ENCODE results near the gene BIN1.
A peak's percentile ranks its signal among the peaks of the same experiment; 100 is the strongest.

The BIN1 gene

DNA sequence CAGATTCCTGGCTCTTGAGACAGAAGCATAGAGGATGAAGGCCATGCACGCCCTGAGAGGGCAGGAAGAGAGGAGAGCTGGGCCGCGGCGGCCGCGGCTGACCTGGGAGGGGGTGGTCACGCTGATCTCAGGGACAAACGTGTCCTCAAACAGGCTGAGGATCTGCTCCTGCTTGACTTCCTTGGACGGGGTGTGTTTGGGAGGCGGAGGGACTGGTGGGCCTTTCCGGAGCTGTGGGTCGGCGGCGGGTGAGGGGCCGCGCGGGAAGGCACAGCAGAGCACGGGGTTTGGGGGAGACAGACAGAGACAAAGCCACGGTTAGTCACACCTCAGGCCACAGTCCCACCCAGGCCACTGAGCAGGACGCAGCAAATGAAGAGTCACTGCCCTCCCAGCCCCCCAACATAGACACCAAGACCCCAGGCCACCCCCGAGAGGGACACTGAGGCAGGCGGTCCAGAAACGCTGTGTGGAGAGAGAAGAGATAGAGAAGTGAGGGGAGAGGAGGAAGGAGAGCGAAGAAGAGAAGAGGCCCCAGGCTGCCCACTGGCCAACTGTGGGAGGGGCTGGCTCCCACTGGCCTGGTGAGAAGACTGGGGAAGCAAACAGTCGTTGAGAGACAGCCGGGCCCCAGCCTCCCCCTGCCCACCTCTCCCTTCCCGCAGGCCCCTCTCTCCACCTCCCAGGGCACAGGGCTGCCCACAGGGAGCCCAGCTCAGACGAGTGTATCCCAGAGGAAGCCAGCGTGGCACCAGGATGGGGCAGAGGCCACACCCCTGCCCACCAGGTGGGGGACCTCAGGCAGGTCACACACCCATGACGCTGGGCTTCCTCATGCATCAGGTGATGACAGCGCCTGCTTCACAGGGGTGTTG lies 49.3 kb downstream of the BIN1 start:
- no peak for DNase-seq

DNA sequence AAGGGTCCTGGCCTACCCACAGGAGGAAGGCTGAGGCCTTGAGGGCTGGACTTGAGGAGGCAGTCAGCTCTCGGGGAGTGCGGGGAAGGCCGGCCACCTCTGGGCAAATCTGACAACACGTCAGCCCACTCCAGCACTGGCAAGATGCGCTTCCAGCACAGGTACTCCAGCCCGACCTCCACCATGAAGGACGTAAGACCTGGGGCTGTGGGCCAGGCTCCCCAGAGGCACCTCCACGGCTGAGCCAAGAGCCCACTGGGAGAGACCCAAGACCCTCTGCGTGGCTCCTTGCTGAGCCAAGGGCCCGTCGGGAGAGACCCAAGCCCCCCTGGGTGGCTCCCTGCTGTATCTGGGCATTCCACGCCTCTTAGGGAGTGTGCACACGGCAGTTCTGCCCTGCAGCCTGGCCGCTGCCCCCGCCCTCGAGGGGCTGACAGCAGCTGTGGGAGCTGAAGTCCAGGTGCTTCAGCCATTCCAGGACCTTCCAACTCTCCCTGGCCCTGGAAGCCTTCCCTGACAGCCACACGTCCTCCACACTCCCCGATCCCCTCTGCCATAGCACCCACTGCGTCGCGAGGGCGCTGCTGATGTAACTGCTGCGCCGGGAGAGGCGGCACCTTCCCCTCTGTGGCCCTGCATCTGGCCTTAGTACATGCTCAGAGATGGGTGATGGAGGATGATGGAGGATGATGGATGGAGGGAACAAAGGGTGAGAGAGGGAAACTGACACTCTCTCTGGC lies 50.2 kb downstream of the BIN1 start:
- DNase-seq: no peak

- no peak for DNase-seq
These were observed 50.9 kb downstream of the BIN1 start for GRCh38 chr2:127056086-127056485.

GRCh38 chr2:127055786-127056076 lies 51.2 kb downstream of the BIN1 start:
- no peak for DNase-seq

GRCh38 chr2:127054996-127055785 lies 51.8 kb downstream of the BIN1 start:
- no peak for DNase-seq

DNA sequence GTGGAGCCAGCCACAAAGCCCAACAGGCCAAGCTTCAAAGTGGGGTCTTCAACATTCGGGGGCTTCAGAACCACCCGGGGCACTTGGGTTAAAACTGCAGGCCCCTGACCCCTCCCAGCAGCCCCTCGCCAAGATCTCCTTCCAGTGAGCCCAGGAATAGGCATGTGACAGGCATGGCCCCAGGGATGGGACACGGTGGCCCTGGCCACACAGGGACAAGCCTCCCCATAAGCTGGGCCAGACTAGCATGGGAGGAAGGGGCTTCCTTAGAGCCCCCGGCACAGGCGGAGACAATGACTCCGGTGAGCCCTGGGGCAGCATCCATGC lies 52.4 kb downstream of the BIN1 start:
- DNase-seq: no peak

DNA sequence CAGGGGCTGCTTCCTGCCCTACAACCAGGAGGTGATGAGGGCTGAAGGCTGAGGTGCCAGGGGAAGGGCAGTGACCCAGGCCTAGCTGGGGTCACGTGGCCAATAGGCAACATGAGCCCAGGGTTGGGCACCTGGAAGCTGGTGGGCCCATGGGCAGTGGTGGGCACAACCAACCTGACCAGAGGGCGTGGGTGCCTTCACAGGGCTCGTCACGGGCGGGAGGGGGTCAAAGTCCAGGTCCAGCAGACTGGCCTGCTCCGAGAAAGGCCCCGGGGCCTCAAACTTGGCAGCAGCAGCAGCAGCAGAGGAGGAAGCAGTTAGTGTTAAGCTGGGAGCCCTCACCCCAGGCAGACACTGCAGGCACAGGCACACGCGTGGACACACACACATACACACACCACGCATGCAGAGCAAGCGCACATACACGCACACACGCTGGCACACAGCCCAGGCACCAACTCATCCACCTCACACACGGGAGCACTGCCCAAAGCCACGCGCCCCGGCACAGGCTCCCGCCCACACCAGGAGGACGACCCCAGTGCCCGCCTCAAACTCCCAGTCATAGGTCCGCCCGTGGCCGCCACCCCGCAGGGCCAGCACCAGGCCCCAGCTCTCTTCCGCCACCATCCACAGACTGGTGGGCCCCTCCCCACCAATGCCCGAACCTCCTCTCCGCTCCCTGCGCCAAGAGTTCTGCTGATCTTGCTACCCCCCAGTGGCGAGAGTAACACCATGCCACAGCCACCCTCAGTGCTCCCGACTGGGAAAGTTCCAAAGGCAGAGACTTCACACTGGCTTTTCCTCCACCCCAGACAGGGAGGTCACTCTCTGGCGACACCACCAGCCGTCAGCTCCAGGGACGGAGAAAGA lies 53.0 kb downstream of the BIN1 start:
- DNase-seq: no peak

DNA sequence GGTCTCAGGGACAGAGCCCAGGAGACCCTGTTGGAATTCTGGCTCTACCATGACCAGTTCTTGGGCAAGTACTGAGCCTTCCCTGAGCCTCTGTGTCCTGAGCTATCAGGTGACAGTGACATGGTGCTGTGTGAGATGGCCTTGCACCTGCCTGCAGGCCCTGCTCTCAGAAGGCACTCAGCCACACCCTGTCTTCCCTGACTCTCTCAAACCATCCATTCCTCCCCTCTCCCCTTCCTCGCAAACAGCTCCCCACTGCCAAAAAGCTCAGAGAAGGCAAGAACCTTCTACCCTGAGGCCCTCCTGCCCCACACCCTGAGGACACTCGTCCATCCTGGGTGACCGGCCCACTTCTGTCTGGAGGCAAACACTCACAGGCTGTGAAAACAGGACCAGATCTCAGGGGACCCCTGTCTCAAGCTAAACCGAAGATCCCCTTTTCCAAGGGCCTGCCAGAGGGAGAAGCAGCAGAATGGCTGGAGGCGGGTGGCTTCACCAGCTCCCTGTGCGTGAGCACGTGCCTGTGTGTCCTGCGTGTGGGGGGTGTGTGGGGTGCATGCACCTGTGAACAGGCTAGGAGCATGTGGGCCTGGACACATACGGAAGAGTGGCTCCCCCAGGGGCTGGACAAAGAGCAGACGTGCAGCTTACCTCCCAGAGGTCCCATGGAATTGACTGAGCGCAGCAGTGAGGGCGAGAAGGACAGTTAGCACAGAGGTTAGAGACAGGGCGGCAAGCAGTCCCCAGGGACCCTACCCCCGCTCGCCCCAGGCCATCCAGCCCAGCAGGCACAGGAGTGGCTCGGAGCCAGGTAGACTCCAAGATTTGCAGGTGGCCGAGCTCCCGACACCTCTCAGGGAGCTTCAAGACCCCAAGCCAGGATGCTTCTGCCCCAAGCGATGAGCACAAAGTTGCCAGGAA lies 53.9 kb downstream of the BIN1 start:
- DNase-seq: no peak

GRCh38 chr2:127052057-127052770 lies 54.7 kb downstream of the BIN1 start:
- no peak for DNase-seq

DNA sequence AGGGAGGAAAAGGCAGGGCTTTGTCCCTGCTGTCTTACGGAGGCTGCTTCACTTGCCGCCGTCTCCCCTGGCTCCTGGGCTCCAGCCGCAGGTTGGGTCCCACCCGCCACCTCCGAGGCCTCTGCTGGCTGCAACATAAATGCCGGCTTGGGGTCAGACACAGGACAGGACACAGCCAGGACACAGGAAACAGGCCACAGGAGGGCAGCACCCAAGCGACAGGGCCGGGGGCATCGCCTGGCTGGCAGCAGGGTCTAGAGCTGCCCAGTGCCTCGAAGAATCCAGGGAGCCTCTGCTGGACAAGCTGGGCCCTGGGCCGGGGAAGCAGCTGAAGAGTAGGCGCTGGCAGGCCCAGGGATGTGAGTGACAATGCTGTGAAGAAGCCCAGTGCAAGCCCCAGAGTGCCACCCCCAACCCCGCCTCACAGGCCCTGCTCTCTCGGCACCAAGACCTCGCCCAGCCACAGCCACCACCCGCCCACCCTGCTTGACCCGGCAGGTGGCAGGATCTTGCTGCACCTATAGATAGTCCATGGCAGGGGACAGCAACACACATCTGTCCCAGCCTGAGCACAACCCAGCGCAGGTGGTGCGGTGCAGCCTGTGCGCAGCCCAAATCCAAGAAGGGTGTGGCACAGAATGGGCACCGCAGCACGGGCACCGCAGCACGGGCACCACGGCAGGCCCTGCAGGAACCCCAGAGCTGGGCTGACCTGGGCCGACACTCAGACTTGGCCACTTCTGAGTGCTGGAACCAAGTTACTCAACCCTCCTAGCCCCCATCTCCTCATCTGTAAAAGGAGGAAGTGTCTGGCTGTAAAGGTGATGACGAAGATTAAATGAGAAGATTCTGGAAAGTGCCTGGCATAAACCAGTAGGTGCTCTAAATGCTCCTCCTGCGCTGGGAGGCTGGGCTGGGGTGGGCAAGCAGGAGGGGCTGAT lies 55.6 kb downstream of the BIN1 start:
- no peak for DNase-seq

- DNase-seq: no peak
These were observed 56.2 kb downstream of the BIN1 start for GRCh38 chr2:127050803-127051115.

DNA sequence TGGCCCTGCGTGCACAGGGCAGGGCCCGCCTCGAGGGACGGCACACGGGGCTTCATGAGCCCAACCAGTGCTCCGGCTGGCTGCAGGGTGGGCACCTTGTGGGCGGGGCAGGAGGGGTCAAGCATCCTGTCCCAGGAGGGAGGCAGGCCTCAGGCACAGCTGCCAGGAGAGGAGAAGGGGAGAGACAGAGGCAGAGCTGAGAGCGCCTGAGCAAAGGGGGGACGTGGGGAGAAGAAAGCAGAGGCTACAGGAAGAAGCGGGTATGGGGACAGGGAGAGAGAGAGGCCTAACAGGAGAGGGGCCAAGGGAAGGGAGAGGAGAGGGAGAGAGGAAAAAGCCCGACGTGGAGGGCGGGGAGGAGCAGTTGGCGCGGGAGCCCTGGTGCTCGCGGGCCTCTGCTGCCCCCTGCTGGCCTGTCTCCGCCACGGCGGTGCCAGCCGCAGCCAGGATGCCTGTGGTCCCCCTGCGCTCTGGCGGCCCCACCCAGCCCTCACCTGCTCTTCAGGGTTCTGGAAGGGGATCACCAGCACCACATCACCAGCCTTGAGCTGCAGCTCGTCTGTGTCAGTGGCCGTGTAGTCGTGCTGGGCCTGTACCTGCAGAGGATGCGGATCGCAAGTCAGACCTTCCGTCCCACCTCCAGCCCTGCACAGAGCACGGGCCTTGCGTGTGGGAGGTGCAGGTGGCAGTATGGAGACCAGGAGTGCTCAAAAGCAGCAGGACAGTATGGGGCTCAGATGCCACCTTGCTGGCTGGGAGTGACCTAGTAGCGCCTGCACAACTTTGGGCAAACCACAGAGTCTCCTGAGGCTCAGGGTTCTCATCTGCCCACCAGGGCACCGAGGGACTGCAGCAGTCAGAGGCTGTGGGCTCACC lies 56.8 kb downstream of the BIN1 start:
- peak; percentile 20 to 42 for DNase-seq

- DNase-seq: no peak
These were observed 57.7 kb downstream of the BIN1 start for GRCh38 chr2:127048969-127049897.

GRCh38 chr2:127048618-127048935 lies 58.4 kb downstream of the BIN1 start:
- DNase-seq: no peak

DNA sequence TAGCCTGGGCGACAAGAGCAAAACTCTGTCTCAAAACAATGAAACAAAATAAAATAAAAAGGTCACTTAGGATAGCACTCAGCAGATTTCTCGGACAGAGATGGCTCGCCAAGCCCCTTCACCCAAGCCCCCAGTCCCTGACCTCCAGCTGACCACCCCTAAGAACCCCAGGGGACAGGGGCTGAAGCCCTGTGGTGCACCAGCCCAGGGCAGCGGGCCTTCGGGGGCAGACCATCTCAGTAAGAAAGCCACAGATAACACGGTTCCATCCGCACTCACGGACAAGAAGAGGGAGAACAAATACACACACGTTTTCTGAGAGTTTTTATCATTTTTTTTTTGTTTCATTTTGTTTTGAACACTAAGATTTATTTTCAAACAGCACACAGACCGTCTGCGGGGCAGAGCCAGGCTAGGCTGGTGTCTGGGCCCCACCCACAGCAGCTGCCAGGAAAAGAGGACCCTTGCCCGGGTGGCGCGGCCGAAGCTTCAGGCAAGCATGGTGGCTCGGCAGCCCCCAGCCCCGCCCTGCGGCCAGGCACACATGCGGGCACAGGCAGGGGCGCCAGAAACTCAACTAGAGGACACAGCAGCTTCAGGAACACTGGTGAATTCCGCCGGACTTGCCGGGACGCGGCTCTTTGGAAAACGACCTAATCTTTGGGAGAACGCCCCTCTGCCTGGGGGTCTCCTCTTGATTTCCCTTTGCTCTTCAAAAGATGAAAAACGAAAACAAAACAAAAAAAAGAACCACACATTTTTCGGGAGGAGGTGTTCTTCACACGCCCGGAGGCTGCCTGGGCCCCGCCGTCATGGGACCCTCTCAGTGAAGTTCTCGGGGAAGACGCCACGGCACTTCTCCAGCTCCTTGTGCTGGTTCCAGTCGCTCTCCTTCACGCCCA lies 59.0 kb downstream of the BIN1 start:
- no peak for DNase-seq

- DNase-seq: no peak
These were observed 59.9 kb downstream of the BIN1 start for GRCh38 chr2:127047054-127047453.

GRCh38 chr2:127046579-127046978 lies 60.4 kb downstream of the BIN1 start:
- no peak for DNase-seq

All from inflammatory macrophage (primary cell).